Articular chondrocyte of knee joint (primary cell): Measurements from ENCODE around the gene KCNK10. TPM values are rescaled to one million over a fixed set of nuclear protein-coding genes. Genes with fewer than 3 reads are reported as not detected.

ENCODE experiments used
- total RNA-seq: library from RNA; depleted of rRNA; stranded (reverse); fragments of >200 nt; gene quantifications from 2 replicates; pipeline ENCODE4 v1.2.3, GENCODE V29; 2012

Gene KCNK10, protein sequence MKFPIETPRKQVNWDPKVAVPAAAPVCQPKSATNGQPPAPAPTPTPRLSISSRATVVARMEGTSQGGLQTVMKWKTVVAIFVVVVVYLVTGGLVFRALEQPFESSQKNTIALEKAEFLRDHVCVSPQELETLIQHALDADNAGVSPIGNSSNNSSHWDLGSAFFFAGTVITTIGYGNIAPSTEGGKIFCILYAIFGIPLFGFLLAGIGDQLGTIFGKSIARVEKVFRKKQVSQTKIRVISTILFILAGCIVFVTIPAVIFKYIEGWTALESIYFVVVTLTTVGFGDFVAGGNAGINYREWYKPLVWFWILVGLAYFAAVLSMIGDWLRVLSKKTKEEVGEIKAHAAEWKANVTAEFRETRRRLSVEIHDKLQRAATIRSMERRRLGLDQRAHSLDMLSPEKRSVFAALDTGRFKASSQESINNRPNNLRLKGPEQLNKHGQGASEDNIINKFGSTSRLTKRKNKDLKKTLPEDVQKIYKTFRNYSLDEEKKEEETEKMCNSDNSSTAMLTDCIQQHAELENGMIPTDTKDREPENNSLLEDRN
- total RNA-seq: not detected in 2 replicates

DNA sequence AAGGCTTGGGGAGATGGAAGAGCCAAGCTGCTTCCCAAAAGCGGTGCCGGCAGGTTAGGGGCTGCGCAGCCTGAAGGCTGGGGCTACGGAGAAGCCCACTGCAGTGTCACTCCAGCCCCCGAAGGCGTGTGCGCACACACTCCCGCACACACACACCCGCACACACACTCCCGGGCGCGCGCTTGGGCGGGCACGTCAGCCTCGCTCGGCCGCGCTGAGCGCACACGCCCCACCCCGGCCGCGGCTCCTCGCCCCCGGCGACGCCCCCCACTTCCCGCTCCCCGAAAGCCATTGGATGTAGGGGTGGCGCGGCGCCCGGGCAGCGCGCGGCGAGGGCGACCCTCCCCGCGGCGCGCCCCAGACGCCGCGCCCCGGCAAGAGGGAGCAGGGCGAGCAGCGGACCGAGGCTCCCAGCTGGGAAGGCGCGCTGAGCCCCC lies at the start of gene KCNK10:
KCNK10 (minus strand) TSS at position 184 of the 437 bp plus-strand sequence. CDS start 471 bp downstream, outside the sequence.

Other genes starting within 250 kb of the KCNK10 start
- 25.3 and 27.3 TPM in 2 replicates for gene SPATA7, start 62.4 kb upstream of the KCNK10 start, total RNA-seq
- 25.9 and 26.1 TPM in 2 replicates for gene PTPN21, start 231.7 kb upstream of the KCNK10 start, total RNA-seq
- gene ZC3H14, start 239.8 kb upstream of the KCNK10 start, total RNA-seq: 67.8 and 84.7 TPM in 2 replicates